MM.1S (cell line): Measurements from ENCODE around the gene TLE1.

Experiments
- EZH2phosphoT487 ChIP-seq: fragments of 300-600 bp; sonication (generic); IDR thresholded peaks from 2 replicates; pipeline ENCODE4 v1.6.1; 2018; ENCODE audit warnings: antibody characterized with exemption, low read length
- TF ChIP-seq, protein P1 (sequence below): fragments of 300-600 bp; sonication (generic); IDR thresholded peaks from 2 replicates; pipeline ENCODE4 v1.5.1; 2016; ENCODE audit warnings: antibody characterized with exemption, low read length, mixed read lengths

DNA sequence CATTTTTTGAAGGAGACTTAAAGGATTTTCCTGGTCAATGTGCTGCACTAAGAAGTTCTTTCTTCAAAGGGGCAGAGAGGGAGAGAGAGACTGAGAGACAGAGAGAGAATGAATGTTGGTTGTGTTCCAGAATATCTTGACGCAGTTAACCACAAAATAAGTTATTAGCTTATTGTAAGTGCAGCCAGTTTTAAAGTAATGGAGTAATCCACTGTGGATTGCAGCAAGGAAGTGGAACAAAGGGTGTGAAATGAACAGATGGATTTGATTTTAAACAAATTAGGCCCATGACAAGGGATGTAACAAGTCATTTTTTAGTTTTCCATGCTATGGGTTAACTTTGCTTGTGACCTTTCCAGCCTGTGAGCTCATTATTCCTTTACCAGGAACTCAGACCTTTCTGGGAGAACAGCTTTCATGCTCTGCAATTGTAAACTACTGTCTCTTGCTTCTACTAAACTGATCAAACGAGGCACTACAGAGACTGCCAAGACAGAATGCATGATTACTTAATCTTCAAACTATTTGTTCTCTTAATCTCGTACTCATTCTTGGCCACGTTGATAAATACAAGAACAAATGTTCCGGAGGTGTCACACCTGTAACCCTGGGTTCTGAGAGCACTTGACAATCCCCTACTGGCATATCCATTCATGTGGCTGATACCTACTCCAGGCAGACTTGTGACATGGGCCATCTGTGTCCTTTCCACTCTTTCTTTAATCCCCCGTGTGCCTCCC lies 131.1 kb downstream of the TLE1 start:
- TF ChIP-seq, protein P1, sequence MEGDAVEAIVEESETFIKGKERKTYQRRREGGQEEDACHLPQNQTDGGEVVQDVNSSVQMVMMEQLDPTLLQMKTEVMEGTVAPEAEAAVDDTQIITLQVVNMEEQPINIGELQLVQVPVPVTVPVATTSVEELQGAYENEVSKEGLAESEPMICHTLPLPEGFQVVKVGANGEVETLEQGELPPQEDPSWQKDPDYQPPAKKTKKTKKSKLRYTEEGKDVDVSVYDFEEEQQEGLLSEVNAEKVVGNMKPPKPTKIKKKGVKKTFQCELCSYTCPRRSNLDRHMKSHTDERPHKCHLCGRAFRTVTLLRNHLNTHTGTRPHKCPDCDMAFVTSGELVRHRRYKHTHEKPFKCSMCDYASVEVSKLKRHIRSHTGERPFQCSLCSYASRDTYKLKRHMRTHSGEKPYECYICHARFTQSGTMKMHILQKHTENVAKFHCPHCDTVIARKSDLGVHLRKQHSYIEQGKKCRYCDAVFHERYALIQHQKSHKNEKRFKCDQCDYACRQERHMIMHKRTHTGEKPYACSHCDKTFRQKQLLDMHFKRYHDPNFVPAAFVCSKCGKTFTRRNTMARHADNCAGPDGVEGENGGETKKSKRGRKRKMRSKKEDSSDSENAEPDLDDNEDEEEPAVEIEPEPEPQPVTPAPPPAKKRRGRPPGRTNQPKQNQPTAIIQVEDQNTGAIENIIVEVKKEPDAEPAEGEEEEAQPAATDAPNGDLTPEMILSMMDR: no peak
- TF ChIP-seq EZH2phosphoT487: no peak
